Measurements from ENCODE around the gene ADGRF1. TPM values are rescaled to one million over a fixed set of nuclear protein-coding genes. Genes with fewer than 3 reads are reported as not detected.

Gene ADGRF1
- total and polyA plus RNA-seq, 2 donors: 5.3 to 13.0 TPM

Other genes starting within 250 kb of the ADGRF1 start
- not detected for gene MEP1A, start 248.9 kb downstream of the ADGRF1 start, total RNA-seq
- not detected for gene MEP1A, start 248.9 kb downstream of the ADGRF1 start, polyA plus RNA-seq
- 41.3 TPM for gene ADGRF5, start 120.4 kb downstream of the ADGRF1 start, total RNA-seq
- 16.2 TPM for gene ADGRF5, start 120.4 kb downstream of the ADGRF1 start, polyA plus RNA-seq